GM23248 (cell line): ENCODE measurements around the gene IQCM. TPM values are rescaled to one million over a fixed set of nuclear protein-coding genes. Genes with fewer than 3 reads are reported as not detected.

Experiments used
- DNase-seq: peaks from one replicate; pipeline ENCODE4 v3.0.0-alpha.2; 2015
- H2AFZ ChIP-seq: fragments of 200-600 bp; sonication (generic); 2 replicates; pipeline ENCODE4 v1.6.1; 2016; ENCODE audit warnings: antibody characterized with exemption
- H3F3A ChIP-seq: fragments of 200-600 bp; sonication (generic); 2 replicates; pipeline ENCODE4 v1.6.1; 2016; ENCODE audit warnings: mild to moderate bottlenecking, antibody characterized with exemption, mixed run types; ENCODE audit not compliant: insufficient read depth
- H3K27ac ChIP-seq: fragments of 200-600 bp; sonication (generic); 2 replicates; pipeline ENCODE4 v1.5.1; 2016; ENCODE audit warnings: mild to moderate bottlenecking
- H3K27me3 ChIP-seq: fragments of 200-600 bp; sonication (generic); replicated peaks from 2 replicates; pipeline ENCODE4 v1.6.1; 2016; ENCODE audit warnings: mild to moderate bottlenecking; ENCODE audit not compliant: insufficient read depth
- H3K36me3 ChIP-seq: fragments of 200-600 bp; sonication (generic); 2 replicates; pipeline ENCODE4 v1.6.1; 2016; ENCODE audit warnings: low read depth, mild to moderate bottlenecking
- H3K4me1 ChIP-seq: fragments of 200-600 bp; sonication (generic); 2 replicates; pipeline ENCODE4 v1.6.1; 2016; ENCODE audit warnings: mild to moderate bottlenecking; ENCODE audit not compliant: insufficient read depth
- H3K4me2 ChIP-seq: fragments of 200-600 bp; sonication (generic); one replicate; pipeline ENCODE4 v1.6.1; 2016; ENCODE audit warnings: mild to moderate bottlenecking; ENCODE audit not compliant: unreplicated experiment
- H3K4me3 ChIP-seq: fragments of 200-600 bp; sonication (generic); 2 replicates; pipeline ENCODE4 v1.5.1; 2016; ENCODE audit warnings: mild to moderate bottlenecking
- H3K79me2 ChIP-seq: fragments of 200-600 bp; sonication (generic); 2 replicates; pipeline ENCODE4 v1.6.1; 2016; ENCODE audit warnings: mild to moderate bottlenecking; ENCODE audit not compliant: insufficient read depth
- H3K9ac ChIP-seq: fragments of 200-600 bp; sonication (generic); 2 replicates; pipeline ENCODE4 v1.6.1; 2016; ENCODE audit warnings: mild to moderate bottlenecking
- H3K9me2 ChIP-seq: fragments of 200-600 bp; sonication (generic); 2 replicates; pipeline ENCODE4 v1.6.1; 2016; ENCODE audit warnings: mixed run types, mild to moderate bottlenecking, moderate library complexity; ENCODE audit not compliant: insufficient read depth
- H3K9me3 ChIP-seq: fragments of 200-600 bp; sonication (generic); one replicate; pipeline ENCODE4 v1.6.1; 2017; ENCODE audit warnings: low read depth
- H4K20me1 ChIP-seq: fragments of 200-600 bp; sonication (generic); 2 replicates; pipeline ENCODE4 v1.6.0; 2016; ENCODE audit not compliant: insufficient read depth
- EZH2 ChIP-seq: fragments of 200-600 bp; sonication (generic); IDR thresholded peaks from 2 replicates; pipeline ENCODE4 v1.6.1; 2018; ENCODE audit warnings: antibody characterized with exemption, mild to moderate bottlenecking; ENCODE audit not compliant: insufficient read depth, poor library complexity, severe bottlenecking
- EZH2phosphoT487 ChIP-seq: fragments of 200-600 bp; sonication (generic); IDR thresholded peaks from 2 replicates; pipeline ENCODE4 v1.6.1; 2018; ENCODE audit warnings: antibody characterized with exemption, moderate library complexity, mild to moderate bottlenecking, low read depth; ENCODE audit not compliant: insufficient read depth
- WGBS, 2 experiments: methylation state at CpG; one replicate each; pipeline ENCODE4 v1.1.6; 2015 to 2017; ENCODE audit warnings: low lambda C conversion rate in 2 of 2, low coverage in 1 of 2; ENCODE audit errors: missing lambda C conversion rate in 2 of 2; 5-methylcytosine and 5-hydroxymethylcytosine counted together
- in situ Hi-C: fragments of 300-500 bp; cut with MboI; formaldehyde crosslinking; loops from 2 replicates; pipeline ENCODE4 v1.15.0; 2020
- polyA plus RNA-seq: library from polyadenylated mRNA; unstranded; fragments of >200 nt; fragmentation: Nextera tagmentation; extraction: Ambion mirVana; gene quantifications from 2 replicates; pipeline ENCODE4 v1.2.1, GENCODE V29; 2016
- total RNA-seq: library from RNA; depleted of rRNA; stranded (reverse); fragments of >200 nt; shearing (Covaris generic); gene quantifications from 2 replicates; pipeline ENCODE4 v1.2.3, GENCODE V29; 2014

IQCM gene
- total and polyA plus RNA-seq, 2 experiments from 2014 or later: 0.11 TPM; not detected in 1

- TF ChIP-seq EZH2 (no peak), EZH2phosphoT487 (no peak)
- Histone ChIP-seq H3F3A (no peaks in the 10 kb centered on the region), H3K4me2 (no peak overlapping the region), H3K4me3 (no peak overlapping the region), H3K27ac (no peak overlapping the region), H4K20me1 (no peaks in the 10 kb centered on the region), H3K79me2 (no peaks in the 10 kb centered on the region), H3K9me3 (no peaks in the 10 kb centered on the region), H2AFZ (no peak overlapping the region), H3K9me2 (no peaks in the 10 kb centered on the region), H3K36me3 (no peaks in the 10 kb centered on the region), H3K9ac (no peak overlapping the region), H3K27me3 (no peaks in the 10 kb centered on the region), H3K4me1 (no peaks in the 10 kb centered on the region)
- 38% methylated on average over 4 of the region's 4 CpGs for WGBS, 2 experiments
- in situ Hi-C loops: loop anchor here (5.0 kb wide), 1 partner anchor 521 kb away; no protein-coding TSS in a partner anchor
- DNase-seq: peak; percentile 79
Observed at GRCh38 chr4:149370785-149371420, 444.7 kb downstream of the IQCM start.

GRCh38 chr4:149370002-149370401 lies 445.6 kb downstream of the IQCM start:
- TF ChIP-seq EZH2 (no peak), EZH2phosphoT487 (no peak)
- WGBS, 2 experiments: 65 to 68% methylated on average over 3 of the region's 3 CpGs
- no peaks in the 10 kb centered on the region for H3K79me2 ChIP-seq
- H3K4me2 ChIP-seq: no peak overlapping the region
- no peaks in the 10 kb centered on the region for H3K27me3 ChIP-seq
- no peaks in the 10 kb centered on the region for H3F3A ChIP-seq
- in situ Hi-C loops: loop anchor here (5.0 kb wide), 1 partner anchor 522 kb away; no protein-coding TSS in a partner anchor
- no peak overlapping the region for H3K9ac ChIP-seq
- H3K4me1 ChIP-seq: no peaks in the 10 kb centered on the region
- H4K20me1 ChIP-seq: no peaks in the 10 kb centered on the region
- no peak overlapping the region for H2AFZ ChIP-seq
- H3K36me3 ChIP-seq: no peaks in the 10 kb centered on the region
- no peaks in the 10 kb centered on the region for H3K9me2 ChIP-seq
- H3K27ac ChIP-seq: no peak overlapping the region
- no peak overlapping the region for H3K4me3 ChIP-seq
- H3K9me3 ChIP-seq: no peaks in the 10 kb centered on the region
- DNase-seq: no peak

- no peaks in the 10 kb centered on the region for H3K9me2 ChIP-seq
- H4K20me1 ChIP-seq: no peaks in the 10 kb centered on the region
- no peak for TF ChIP-seq EZH2phosphoT487
- no peak for TF ChIP-seq EZH2
- H3K27ac ChIP-seq: no peak overlapping the region
- no peak for DNase-seq
- H2AFZ ChIP-seq: no peak overlapping the region
- in situ Hi-C loops: no loop called here
- no peaks in the 10 kb centered on the region for H3K27me3 ChIP-seq
- H3K9me3 ChIP-seq: no peaks in the 10 kb centered on the region
- H3F3A ChIP-seq: no peaks in the 10 kb centered on the region
- H3K79me2 ChIP-seq: no peaks in the 10 kb centered on the region
- 34 to 37% methylated on average over 3 of the region's 3 CpGs for WGBS, 2 experiments
- no peak overlapping the region for H3K4me3 ChIP-seq
- H3K4me1 ChIP-seq: no peaks in the 10 kb centered on the region
- H3K9ac ChIP-seq: no peak overlapping the region
- no peak overlapping the region for H3K4me2 ChIP-seq
- H3K36me3 ChIP-seq: no peaks in the 10 kb centered on the region
Observed at GRCh38 chr4:149353241-149353640, 462.4 kb downstream of the IQCM start.

GRCh38 chr4:149349541-149349940 lies 466.1 kb downstream of the IQCM start:
- Histone ChIP-seq H3F3A (peaks cover 6% of the 10 kb centered on the region; the same call in 1 of the 2 replicates), H3K27ac (no peak overlapping the region), H3K36me3 (no peaks in the 10 kb centered on the region), H3K4me2 (no peak overlapping the region), H3K9ac (no peak overlapping the region), H3K27me3 (no peaks in the 10 kb centered on the region), H3K9me3 (no peaks in the 10 kb centered on the region), H4K20me1 (no peaks in the 10 kb centered on the region), H3K9me2 (no peaks in the 10 kb centered on the region), H3K4me3 (no peak overlapping the region), H2AFZ (no peak overlapping the region), H3K4me1 (peaks cover 17% of the 10 kb centered on the region), H3K79me2 (no peaks in the 10 kb centered on the region)
- TF ChIP-seq EZH2phosphoT487 (no peak), EZH2 (no peak)
- DNase-seq: no peak
- in situ Hi-C loops: no loop called here
